CD4-positive, alpha-beta T cell treated with Interleukin-21 for 1 hour (primary cell): ENCODE measurements around the gene HOXA11.

Source experiments
- DNase-seq: peaks from one replicate; pipeline ENCODE4 v3.0.0-alpha.2; 2020

The HOXA11 gene

DNA sequence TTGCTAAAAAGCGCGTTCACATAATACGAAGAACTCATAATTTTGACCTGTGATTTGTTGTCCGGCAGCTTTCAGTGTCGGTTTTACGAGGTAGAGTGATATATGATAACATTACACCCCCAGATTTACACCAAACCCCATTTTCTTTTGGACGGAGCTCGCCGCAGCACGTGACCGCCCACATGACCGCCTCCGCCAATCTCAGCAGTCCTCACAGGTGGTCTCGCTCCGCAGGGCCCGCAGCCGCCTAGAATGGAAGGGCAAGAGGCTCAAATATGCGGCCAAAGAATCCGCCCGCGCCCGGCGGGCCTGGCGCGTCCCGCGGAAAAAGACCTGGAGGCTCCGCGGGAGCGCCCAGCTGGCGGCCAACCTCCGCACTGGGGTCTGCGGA, 28.5 kb downstream of the HOXA11 start, which contains the start of gene HOXA7:
Gene HOXA7 (minus strand): TSS at position 168 of the 391 bp plus-strand sequence. CDS start 130 bp downstream, at position 38.
- no peak for DNase-seq

- DNase-seq: no peak
Observed at GRCh38 chr7:27155816-27156507, 29.1 kb downstream of the HOXA11 start.

GRCh38 chr7:27154901-27155815, 29.9 kb downstream of the HOXA11 start:
- no peak for DNase-seq

GRCh38 chr7:27154369-27154768, 30.7 kb downstream of the HOXA11 start:
- no peak for DNase-seq

GRCh38 chr7:27153526-27153925, 31.5 kb downstream of the HOXA11 start:
- DNase-seq: no peak

DNA sequence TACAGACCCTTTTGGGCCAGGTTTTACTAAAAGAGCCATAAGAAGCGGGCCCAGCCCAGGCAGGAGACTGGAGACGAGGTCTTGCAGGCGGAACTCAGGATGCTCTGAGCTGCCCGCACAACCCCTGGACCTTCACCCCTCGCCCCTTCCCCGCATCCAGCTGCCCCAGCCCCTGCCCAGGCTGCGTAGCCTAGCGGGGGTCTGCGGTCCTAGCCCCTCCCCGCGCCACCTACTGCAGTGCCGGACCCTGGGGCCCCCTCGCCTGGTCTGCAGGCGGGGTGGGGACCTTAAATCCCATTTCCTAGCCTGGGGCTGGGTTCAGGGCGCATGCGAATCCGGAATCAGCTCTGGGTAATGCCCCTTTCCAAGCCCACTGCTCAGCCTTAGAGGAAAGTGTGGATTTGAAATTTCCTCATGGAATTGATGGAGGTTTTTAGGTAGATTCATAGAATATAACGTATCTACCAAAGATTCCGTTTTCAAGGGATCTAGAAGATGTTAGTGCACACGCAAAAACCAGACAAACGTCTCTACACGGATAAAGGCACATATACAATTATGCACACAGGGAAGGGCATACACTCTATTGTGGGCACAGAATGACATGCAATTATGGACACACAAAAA, 32.1 kb downstream of the HOXA11 start:
- DNase-seq: no peak

- DNase-seq: no peak
Observed at GRCh38 chr7:27151931-27152815, 32.9 kb downstream of the HOXA11 start, which contains the start of gene HOXA3. HOXA3 (minus strand) TSS chr7:27152583; CDS start chr7:27110640, 41,943 bp downstream.

DNA sequence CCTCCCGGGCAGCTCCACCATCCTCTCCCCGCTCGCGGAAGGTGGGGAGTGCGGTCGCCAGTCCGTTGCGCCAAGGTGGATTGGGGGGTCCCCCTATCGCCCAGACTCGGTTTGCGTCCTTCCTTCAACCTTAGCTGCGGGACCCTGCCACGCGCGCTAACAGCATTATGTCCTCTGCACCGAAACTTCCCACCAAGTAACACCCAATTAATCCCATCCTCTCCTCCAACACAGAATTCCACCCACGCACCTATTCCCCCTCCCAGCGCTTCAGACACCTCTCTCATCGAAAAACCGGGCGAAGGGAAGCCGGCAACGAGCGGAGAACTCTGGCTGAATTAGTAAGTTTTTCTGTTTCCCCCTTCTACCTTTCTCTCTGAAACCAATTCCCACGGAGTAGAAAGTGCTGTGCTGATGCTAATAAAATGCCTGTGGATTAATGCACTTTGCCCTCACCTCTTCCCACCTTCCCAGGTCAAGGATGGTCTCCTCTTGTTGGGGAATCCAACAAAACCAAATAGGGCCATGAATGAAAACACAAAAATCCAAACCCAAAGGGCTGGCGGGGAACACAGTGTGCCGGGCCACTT, 33.6 kb downstream of the HOXA11 start:
- no peak for DNase-seq

DNA sequence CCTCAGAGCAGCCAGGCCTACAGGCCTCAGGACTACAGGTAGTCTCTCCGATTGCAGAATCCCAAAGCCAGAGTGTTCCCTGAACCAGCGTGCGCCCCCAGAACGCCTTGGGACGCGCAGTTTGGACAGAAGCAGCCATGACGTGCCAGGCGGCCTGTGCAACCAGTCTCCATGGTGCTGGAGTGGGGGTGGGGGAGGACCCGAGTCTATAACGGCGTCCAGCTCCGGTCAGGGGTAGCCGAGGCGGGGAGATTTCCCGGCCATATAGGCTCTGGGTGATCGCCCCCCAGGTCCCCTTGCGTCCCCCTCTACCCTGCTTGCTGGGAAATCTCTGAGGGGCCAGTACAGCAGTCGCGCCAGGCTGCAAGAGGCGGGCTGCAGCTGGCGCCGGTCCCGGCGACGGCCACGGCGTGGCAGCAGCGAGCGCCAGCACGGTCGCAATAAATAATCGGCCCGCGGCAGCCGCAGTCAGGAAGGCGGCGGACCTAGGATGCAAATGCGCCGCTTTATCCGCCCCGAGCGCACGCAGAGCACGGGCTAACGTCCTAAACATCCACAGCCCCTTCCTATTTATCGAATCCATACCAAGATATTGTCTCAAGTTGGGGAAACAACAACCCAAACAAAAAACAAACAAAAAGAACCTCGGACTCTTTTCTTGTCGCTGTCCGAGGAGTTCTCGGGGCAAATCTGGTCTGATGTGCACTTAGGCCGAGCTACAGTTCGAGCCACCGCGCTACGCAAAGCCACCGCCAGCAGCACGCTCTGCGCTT, 34.3 kb downstream of the HOXA11 start:
- DNase-seq: peak; percentile 68

GRCh38 chr7:27149842-27150567, 35.0 kb downstream of the HOXA11 start:
- DNase-seq: no peak

- DNase-seq: no peak
Observed at GRCh38 chr7:27148756-27149641, 36.0 kb downstream of the HOXA11 start.

- DNase-seq: no peak
Observed at GRCh38 chr7:27148031-27148755, 36.8 kb downstream of the HOXA11 start.

- DNase-seq: no peak
Observed at GRCh38 chr7:27147199-27148030, 37.6 kb downstream of the HOXA11 start, which contains the start of gene HOXA6. HOXA6 (minus strand) TSS chr7:27147774; CDS start chr7:27147749, 25 bp downstream.

DNA sequence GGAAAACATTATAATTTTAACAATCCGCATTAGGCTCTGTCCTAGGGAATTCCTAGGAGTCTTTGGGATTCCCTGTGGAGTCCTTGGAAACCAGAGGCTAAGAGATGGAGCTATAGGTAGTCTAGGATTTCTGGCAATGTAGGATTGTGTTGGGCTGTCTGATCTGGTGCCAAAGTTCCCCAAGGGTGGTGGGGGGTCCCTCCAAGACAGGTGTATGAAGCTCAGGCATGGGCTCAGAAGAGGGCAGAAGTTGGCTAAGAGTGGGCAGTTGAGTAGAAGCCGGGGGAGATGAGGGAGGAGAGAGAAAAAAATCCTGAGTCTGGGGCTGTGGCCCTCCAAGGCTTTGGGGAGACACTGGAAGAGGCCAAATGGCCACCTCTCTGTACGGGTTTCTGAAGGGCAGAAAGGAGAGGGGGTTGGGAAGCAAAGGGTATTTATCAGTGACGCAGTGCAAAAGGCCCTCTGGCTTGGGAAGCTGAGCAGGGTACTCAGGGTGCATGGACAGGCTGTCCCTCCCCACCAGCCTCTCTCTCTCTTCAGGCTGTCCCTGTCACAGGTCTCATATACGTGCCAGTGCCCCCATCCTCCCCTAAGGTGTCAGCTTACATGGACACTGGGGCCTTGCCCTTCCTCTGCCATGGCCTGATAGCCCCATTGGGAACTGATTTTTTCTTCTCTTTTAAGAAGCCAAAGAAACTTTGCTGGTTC, 38.4 kb downstream of the HOXA11 start:
- DNase-seq: no peak

DNA sequence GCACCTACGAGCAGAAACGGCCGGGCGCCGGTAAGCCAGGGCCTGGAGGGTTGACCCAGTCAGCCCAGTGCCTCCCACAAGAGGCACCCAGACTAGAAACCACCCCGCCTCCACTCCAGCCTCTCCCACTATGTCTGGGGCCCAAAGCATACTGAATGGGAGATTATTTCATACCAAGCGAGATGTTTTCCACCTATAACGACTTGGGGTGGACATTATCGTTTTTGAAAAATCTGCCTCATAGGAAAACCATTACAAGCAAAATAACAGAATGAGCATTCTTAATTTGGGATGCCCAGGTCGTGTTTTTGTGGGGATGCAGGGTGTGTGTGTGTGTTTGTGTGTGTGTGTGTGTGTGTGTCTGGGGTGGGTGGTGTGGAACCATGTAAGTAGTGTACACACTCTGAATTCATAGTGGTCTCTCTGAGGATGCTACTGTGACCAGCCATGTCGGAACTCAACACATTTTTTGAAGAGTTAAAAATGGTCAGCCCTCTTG, 39.1 kb downstream of the HOXA11 start:
- no peak for DNase-seq

DNA sequence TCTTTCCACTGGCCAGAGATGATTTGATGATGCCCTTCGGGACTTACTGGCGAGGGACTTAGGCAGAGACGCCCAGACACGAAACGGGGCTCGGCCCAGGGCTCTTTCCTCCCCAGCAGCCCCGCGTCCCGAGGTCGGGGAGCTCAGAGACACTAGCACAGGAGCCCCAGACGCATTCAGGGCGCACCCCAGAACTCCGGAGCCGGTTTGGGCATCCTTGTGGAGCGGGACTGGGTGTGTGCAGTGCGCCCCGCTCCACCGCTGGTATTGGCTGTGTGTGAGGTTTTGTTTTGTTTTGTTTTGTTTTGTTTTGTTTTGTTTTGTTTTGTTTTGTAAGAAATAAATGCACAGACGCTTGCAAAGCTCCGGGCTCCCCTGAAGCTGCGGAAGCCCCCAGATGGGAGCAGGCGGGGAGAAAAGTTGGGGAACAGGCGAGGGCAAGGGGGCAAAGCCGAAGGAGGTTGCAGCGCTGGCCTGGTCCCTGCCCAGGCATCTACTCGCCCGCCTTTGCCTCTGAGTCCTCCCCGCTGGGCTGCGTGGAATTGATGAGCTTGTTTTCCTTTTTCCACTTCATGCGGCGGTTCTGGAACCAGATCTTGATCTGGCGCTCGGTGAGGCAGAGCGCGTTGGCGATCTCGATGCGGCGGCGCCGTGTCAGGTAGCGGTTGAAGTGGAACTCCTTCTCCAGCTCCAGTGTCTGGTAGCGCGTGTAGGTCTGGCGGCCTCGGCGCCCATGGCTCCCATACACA, 39.7 kb downstream of the HOXA11 start:
- DNase-seq: no peak
